GM18517 (cell line): Measurements from ENCODE around the gene JAK3.
"Not testable (repeated sequence)": the region's sequence is repeated elsewhere in the genome, so short reads cannot be mapped to it uniquely, and the experiment has no call there.

Experiments used
- ATAC-seq: cut with Tn5 transposase; IDR thresholded peaks from one replicate; pipeline ENCODE4 v1.9.1; 2021; ENCODE audit warnings: mild to moderate bottlenecking, moderate library complexity; ENCODE audit not compliant: unreplicated experiment

JAK3 gene

DNA sequence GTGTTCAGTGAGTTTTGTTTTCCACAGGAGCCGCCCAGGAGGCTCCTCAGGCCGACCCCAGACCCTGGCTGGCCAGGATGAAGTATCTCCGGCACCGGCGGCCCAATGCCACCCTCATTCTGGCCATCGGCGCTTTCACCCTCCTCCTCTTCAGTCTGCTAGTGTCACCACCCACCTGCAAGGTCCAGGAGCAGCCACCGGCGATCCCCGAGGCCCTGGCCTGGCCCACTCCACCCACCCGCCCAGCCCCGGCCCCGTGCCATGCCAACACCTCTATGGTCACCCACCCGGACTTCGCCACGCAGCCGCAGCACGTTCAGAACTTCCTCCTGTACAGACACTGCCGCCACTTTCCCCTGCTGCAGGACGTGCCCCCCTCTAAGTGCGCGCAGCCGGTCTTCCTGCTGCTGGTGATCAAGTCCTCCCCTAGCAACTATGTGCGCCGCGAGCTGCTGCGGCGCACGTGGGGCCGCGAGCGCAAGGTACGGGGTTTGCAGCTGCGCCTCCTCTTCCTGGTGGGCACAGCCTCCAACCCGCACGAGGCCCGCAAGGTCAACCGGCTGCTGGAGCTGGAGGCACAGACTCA is 40.0 kb downstream of the JAK3 start:
- ATAC-seq, result no peak

DNA sequence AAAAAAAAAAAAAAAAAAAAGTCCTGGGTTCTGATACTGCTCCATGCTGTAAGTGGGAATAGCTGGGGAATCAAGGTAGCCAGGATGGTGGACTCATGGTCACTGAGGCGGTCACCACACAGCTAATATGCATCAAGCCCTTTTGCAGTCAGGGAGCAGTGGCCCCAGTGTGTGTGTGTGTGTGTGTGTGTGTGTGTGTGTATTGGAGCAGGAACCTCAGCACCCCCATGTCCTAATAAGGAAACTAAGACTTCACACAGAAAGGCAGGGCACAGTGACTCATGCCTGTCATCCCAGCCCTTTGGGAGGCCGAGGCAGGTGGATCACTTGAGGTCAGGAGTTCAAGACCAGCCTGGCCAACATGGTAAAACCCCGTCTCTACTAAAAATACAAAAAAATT is 40.8 kb downstream of the JAK3 start:
- ATAC-seq, result no peak

DNA sequence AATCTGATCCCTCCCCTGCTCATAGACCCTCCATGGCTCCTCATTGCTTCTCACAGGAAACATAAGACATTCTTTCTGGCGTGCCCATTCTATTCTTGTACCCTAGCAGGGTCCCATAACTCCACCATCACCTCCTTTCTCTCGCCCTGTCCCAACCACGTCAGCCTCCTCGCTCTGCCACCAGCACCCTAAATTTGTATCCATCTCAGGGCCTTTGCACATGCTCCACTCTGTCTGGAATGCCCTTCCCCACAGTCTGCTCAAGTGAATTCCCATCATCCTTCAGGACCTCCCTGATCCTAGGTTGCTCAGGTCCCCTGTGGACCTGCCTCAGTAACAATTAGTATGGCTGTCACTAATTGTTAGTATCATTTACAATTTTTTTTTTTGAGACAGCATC is 42.4 kb downstream of the JAK3 start:
- no peak for ATAC-seq

DNA sequence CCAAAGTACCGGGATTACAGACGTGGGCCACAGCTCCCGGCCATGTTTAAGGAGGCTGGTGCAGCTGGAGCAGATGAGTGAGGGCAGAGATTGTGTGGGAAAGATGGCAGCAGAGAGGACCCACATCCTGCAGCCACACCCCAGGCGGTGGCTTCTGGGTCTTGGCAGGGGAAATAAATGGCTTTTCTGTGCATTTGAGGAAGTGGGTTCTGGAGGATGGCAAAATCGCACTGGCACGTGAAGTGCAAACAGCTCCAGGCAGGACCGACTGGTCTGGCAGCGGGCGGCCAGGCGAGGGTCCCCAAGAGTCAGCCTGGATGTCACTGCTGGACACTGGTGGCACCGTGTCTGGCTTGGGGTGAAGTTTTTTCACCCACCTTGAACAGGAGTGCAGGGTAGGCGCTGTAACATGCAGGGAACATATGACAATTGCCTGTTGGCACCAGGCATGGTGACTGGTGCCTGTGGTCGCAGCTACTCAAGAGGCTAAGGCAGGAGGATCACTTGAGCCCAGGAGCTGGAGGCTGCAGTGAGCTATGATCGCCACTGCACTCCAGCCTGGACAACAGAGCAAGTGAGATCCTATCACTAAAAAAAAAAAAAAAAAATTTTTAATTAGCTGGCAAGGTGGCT is 44.4 kb downstream of the JAK3 start:
- ATAC-seq, result no peak

DNA sequence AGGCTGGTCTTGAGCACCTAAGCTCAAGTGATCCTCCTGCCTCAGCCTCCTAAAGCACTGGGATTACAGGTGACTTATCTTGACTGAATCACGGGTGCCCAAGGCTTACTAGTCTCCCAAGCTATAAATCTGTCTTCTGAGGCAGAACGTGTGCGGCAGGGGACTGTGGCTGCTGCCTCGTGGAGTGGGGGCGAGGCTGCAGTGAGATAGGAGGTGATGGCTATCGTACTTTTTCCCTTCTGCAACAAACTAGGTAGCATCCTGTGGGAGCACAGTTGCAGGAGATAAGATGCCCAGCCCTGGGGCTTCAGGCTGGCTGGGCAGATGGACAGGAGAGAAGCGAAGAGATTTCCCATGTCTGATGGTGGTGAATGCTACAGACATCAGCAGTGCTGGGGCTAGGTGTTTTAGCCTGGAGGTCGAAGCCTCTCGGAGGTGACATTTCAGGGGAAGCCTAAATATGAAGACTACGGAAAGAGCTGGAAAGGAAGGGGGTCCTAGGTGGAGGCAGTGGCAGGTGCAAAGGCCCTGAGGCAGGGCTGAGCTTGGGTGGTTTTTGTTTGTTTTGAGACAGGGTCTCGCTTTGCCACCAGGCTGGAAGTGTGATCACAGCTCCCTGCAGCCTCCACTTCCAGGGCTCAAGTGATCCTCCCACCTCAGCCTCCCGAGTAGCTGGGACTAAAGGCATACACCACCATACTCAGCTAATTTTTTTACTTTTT is 45.5 kb downstream of the JAK3 start:
- ATAC-seq, result no peak

DNA sequence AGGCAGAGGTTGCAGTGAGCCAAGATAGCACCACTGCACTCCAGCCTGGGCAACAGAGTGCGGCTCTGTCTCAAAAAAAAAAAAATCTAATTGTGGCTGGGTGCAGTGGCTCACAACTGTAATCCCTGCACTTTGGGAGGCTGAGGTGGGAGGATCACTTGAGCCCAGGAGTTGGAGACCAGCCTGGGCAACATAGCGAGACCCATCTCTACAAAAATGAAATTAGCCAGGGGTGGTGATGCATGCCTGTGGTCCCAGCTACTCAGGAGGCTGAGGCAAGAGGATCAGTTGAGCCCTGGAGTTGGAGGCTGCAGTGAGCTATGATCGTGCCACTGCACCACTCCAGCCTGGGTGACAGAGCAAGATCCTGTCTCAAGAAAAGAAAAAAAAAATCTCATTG is 49.2 kb downstream of the JAK3 start:
- not testable (repeated sequence) for ATAC-seq

DNA sequence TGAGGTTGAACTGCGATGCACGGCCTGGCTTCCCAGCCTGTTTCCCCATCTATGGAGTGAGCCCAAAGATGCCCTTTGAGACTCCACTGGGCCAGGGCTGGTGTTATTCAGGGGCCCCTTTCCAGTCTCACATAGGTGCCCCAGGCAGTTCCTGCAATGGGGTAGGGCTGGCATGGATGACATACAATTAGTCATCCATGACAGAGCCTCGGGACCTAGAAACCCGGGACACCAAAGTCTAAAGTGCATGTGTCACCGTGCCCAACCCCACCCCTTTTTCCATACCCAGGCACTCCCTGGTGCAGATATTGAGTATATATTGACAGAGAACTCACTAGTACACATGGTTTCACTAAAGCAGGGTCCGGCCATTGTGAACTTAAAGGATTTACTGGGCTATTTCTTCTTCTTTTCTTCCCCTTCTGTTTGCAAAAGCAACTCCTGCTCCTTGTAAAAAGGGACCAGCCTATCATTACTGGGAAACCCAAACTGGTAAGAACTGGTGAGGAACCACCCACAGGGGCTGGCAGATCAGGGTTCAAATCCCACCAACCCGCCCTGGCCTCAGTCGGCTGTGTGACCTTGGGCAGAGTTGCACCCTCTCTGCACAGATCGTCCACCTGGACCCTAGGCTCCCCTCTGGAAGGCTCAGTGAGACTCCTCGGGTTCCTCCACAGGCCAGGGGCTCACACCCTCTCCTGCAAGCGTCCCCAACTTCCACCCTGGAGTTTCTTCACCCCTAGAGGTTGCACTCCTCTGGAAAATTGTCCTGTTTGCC is 50.2 kb downstream of the JAK3 start:
- no peak for ATAC-seq

DNA sequence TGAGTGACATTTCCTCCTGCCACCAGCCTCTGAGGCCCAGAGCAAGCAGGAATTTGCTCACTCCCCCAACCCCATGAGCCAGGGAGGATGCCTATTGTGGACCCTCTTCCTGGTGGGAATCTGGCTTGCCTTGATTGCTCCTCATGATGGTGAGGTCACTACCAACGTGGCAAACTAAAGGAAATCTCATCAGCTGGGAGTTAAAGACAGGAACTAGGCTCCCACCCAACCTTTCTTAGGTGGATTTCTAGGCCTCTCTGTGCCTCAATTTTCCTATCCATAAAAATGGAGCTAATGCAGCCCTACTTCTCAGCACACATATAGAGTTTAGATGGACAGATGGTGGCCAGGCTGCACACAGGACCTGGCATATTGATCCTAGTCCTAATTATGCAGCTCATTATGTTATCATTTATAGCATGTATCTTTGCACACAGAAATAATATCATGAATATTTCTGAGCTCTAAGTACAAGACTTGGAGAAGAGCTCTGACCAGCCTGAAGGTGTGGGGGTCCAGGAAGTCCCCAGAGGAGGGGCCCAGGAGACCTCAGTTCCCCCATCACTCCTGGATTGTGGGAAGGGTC is 50.9 kb downstream of the JAK3 start:
- no peak for ATAC-seq

DNA sequence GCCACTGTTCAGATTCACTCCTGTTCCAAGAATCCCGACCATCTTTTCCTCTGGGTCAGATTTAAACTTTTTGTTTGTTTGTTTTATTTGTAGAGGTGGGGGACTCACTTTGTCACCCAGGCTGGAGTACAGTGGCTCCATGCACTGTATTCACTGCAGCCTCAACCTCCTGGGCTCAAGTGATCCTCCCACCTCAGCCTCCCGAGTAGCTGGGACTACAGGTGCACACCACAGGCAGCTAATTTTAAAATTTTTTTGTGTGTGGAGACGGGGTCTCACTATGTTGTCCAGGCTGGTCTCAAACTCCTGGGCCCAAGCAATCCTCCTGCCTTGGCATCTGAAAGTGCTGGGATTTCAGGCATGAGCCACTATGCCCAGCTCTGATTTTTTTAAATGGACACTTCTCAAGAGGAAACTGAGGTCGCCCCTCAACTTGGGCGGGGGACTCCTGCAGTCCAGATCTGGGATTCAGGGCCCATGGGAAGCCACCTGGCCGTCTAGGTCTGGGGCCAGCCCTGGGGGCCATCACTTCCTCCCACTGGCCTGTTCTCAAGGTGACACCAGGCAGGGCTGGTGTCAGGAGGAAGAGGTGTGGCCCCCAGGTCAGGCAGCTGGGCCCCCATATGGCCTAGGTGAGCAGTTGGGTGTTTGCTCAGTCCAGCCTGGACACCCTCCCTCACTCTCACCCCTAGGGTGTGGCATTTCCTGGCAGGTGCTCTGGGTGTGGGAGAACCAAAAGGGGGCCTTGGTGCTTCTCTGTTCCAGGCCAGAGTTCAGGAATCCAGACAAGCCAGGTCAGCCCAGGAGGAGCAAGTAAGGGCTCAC is 51.6 kb downstream of the JAK3 start:
- ATAC-seq, result no peak

DNA sequence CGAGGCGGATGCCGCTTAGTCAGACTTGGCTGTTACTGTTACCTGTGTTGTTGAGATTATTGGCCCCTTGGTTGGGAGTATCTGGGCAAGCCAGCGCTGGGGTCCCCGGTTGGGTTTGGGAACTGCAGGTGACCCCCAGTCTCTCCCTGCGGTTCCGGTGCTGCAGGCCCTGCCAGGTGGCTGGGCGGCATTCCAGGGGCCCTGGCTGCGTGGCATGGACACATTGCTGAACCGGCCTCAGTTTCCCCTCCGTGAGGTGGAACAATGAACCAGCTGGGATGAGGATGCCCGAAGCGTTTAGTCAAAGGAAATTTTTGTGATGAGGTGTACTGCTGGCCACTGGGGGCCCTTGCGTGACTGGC is 52.3 kb downstream of the JAK3 start:
- ATAC-seq, result no peak

DNA sequence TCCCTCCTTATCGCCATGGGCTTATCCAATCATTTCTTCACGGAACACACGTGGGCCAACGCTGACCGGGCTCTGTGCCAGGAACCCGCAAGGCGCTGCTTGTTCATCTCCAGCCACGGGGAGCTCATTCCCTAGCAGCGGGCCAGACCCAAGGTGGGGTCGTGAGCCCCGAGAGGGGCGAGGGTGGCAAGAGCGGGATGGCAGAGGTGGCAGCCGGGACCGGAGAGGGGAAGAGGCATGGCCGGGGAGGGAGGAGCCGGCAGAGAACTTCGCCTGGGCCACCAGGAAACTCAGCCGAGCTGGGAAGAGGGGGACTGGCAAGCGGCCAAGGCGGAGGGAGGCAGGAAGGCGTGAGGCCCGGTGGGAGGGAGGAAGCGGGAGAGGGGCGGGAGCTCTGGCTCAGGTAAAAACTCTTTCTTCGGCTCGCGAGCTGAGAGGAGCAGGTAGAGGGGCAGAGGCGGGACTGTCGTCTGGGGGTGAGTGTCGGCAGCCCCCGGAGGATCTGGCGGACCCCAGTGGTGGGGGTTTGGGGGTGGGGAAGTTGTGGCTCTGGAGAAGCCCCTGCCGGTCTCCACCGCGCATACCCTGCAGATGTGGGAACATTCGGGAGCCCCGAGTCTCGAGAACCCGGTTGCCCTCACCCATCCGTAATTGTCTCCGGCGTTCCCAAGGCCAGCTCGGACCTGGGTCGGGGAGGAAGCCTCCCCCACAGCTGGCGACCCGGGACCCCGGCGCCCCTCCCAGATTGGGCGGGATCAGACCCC is 52.9 kb downstream of the JAK3 start, which contains the start of gene B3GNT3:
TSS of gene B3GNT3 (plus strand) at position 408 of the 764 bp plus-strand sequence. CDS start 12,670 bp downstream, outside the sequence.
- ATAC-seq, result no peak

DNA sequence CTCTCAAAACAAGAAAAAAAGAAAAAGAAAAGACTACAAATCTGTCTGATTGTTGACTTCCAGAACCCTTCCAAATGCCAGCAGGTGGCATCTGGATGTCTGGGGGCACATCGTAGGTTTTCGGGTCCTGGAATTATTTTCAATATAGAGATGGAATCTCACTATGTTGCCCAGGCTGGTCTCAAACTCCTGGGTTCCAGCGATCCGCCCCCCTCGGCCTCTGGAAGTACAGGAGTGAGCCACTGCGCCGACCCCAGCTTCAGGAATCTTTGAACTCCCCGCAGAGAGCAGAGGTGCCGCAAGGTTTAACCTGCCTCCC is 53.4 kb downstream of the JAK3 start:
- no peak for ATAC-seq

DNA sequence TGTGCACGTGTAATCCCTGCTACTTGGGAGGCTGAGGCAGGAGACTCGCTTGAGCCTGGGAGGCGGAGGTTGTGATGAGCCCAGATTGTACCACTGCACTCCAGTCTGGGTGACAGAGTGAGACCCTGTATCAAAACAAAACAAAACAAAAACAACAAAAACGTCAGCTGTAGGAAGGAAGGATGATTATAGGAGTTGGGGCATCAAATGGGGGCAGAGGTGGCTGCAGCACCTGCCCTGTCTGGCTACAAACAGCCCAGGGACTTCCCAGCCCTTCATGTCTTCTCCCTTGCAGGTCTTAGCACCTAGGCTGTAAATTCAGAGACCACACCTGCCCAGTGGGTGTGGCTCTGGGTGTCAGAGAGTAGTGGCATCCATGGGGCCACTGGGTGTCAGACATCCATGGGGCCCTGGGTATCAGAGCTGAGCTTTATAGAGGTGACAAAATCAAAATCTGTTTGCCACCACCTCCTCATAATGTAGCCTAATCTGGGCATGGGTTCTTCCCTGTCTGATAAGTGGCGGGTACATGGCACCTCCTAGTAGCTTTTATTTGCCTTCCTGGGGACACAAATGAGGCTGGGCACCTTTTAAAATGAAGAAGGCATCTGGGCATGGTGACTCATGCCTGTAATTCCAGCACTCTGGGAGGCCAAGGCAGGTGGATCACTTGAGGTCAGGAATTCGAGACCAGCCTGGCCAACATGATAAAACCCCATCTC is 57.6 kb downstream of the JAK3 start:
- ATAC-seq, result no peak

DNA sequence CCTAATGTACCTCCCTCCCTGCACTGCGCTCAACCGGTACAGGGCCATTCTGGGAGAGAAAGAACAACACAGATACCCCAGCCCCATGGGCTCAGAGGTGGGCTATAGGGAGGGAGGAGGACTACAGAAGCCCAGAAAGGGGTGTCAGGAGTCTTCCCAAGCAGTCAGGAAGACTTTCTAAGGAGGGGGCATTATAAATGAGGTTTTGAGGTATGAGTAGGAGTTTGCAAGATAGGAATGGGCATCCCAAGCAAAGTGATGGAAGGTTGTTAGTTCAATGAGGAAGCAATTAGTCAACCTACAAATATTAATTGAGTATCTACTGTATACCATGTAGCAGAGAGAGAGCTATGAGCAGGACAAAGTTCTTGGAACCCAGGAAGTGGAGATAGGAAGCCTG is 59.1 kb downstream of the JAK3 start:
- ATAC-seq, result no peak

DNA sequence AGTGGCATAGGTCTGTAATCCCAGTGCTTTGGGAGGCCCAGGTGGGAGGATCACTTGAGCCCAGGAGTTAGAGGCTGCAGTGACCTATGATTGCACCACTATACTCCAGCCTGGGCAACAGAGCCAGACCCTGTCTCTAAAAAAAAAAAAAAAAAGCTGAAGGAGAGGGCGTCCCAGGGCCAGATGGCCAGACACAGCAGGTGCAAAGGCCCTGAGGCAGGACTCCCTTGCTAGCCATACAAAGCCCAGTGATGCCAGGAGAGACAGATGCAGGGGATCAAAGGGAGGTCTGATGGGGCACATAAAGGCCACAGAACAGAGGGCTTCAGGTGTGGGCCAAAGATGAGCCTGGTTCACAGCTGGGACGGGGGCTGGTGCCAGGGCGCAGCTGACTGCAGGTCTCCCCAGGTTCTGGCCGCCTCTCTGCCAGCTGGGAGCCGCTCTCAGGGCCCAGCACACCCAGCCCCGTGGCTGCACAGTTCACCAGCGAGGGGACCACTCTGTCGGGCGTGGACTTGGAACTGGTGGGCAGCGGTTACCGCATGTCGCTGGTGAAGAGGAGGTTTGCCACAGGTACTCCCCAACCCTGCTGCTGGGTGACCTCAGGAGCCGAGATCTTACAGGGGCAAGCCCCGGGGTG is 60.4 kb downstream of the JAK3 start:
- no peak for ATAC-seq

DNA sequence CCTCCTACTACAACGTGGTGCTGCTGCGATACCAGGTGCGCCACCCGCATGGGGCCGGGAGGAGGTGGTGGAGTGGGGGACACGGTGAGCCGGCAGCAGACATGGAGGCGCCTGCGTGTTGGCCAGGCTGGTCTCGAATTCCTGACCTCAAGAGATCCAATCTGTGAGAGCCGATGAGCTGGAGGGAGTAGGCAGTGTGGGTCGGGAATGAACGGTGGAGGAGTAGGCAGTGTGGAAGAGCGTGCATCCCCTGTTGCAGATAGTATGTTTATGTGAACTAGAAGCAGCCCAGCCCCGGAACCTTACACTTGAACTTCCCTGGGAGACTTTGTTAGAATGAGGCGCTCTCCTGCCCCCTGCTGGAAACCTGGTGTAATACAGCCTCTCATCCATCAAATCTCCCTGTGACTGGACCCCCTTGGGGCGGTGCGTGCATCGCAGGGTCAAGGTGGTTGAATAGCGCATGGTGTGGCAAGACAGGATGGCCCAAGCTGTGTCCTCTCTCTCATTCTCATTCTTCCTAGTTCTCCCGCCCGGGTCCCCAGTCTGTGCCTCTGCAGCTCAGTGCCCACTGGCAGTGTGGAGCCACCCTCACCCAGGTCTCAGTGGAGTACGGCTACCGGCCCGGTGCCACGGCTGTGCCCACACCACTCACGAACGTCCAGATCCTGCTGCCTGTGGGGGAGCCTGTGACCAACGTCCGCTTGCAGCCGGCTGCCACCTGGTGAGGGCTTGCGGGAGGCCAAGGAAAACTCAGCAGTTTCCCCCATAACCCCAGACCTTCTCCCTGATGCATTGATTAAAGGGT is 63.4 kb downstream of the JAK3 start:
- ATAC-seq, result no peak

DNA sequence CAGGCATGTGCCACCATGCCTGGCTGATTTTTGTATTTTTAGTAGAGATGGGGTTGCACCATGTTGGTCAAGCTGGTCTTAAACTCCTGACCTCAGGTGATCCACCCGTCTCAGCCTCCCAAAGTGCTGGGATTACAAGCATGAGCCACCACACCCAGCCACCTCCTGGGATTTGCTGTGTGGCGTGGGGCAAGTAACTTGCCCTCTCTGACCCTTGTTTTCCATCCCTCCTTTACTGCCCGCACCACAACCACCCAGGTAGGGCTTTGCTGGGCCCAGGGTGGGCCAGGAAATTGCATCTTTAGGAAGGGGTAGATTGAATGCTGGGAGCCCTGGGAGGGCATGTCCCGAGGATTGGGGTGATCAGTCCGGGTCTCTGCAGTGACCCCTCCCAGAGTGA is 64.1 kb downstream of the JAK3 start:
- not testable (repeated sequence) for ATAC-seq

DNA sequence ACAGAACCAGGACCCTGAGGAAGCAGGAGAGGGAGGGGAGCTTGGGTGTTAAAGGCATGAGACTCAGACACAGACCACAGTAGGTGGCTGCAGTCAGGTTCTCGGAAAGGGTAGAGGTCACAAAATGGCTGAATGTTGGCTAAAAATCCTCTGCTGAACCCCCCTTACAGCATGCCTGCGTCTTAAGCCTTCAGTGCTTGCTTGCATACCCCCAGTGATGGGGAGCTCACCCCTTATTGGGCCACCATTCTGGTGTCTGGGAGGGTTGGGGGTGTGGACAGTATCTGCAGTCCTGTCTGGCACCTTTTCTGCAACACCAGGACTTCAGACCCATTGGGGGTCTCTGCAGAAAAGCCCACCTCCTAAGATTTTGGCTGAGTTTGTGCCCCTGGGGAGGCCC is 67.0 kb downstream of the JAK3 start:
- ATAC-seq, result no peak
